ENCODE measurements around the gene CMPK1. TPM values are rescaled to one million over a fixed set of nuclear protein-coding genes. Genes with fewer than 3 reads are reported as not detected.
"Not testable (repeated sequence)": the region's sequence is repeated elsewhere in the genome, so short reads cannot be mapped to it uniquely, and the experiment has no call there.

Gene CMPK1
- total and polyA plus RNA-seq, 2 experiments from 2014 or later: 114 to 206 TPM

- Histone ChIP-seq H3K36me3 (replicated peaks; ENCODE audit: insufficient read depth, low read depth) (no peaks in the 10 kb centered on the region), H3K27me3 (no peaks in the 10 kb centered on the region), H4K20me1 (ENCODE audit: insufficient read depth, poor library complexity, severe bottlenecking) (peaks cover 32% of the 10 kb centered on the region), H3K27ac (no peak overlapping the region), H3K9me3 (ENCODE audit: low read depth) (no peaks in the 10 kb centered on the region), H3K9me2 (replicated peaks; ENCODE audit: insufficient read depth) (no peaks in the 10 kb centered on the region), H2AFZ (no peak overlapping the region), H3K4me3 (no peak overlapping the region), H3K4me1 (ENCODE audit: insufficient read depth) (peaks cover 11% of the 10 kb centered on the region), H3K4me2 (no peak overlapping the region), H3K79me2 (peaks cover 85% of the 10 kb centered on the region)
- TF ChIP-seq CTCF (IDR thresholded peaks at IDR 0.05; ENCODE audit: poor library complexity): no peak
- no peak for TF ChIP-seq EZH2 (IDR thresholded peaks at IDR 0.05; ENCODE audit: borderline replicate concordance)
- TF ChIP-seq EZH2phosphoT487 (IDR thresholded peaks at IDR 0.05; ENCODE audit: low read depth, severe bottlenecking, unreplicated experiment): no peak
- no peak for DNase-seq (ENCODE audit: low spot score)
These were observed 4.9 kb downstream of the CMPK1 start for GRCh38 chr1:47338249-47339077.

DNA sequence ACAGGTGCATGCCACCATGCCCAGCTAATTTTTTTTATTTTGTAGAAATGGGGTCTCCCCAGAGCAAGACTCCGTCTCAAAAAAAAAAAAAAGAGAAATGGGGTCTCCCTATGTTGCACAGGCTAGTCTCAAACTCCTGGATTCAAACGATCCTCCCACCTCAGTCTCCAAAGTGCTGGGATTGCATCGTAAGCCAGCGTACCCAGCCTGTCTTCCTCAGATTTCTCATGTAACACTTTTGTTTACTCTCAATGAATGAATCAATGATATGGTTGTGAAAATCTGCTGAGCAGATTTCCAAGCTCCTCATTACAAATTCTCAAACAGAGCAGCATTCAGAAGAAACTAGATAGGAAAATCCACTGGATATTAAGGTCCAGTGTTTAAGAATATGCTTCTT, 6.6 kb downstream of the CMPK1 start:
- Histone ChIP-seq H3K36me3 (replicated peaks; ENCODE audit: insufficient read depth, low read depth) (no peaks in the 10 kb centered on the region), H3K27ac (no peak overlapping the region), H4K20me1 (ENCODE audit: insufficient read depth, poor library complexity, severe bottlenecking) (peaks cover 34% of the 10 kb centered on the region), H3K27me3 (no peaks in the 10 kb centered on the region), H3K9me3 (ENCODE audit: low read depth) (no peaks in the 10 kb centered on the region), H2AFZ (no peak overlapping the region), H3K4me1 (ENCODE audit: insufficient read depth) (peaks cover 7% of the 10 kb centered on the region), H3K4me3 (no peak overlapping the region), H3K79me2 (peaks cover 96% of the 10 kb centered on the region), H3K4me2 (no peak overlapping the region), H3K9me2 (replicated peaks; ENCODE audit: insufficient read depth) (no peaks in the 10 kb centered on the region)
- 70% methylated on average over 4 of the region's 4 CpGs for WGBS (ENCODE audit: low lambda C conversion rate, missing lambda C conversion rate)
- no peak for DNase-seq (ENCODE audit: low spot score)
- TF ChIP-seq EZH2 (IDR thresholded peaks at IDR 0.05; ENCODE audit: borderline replicate concordance) (no peak), CTCF (IDR thresholded peaks at IDR 0.05; ENCODE audit: poor library complexity) (no peak), EZH2phosphoT487 (IDR thresholded peaks at IDR 0.05; ENCODE audit: low read depth, severe bottlenecking, unreplicated experiment) (no peak)

- not testable (repeated sequence) for H3K9me2 ChIP-seq (replicated peaks; ENCODE audit: insufficient read depth); H3K4me3 ChIP-seq; H2AFZ ChIP-seq; DNase-seq (ENCODE audit: low spot score); H3K4me2 ChIP-seq; H3K9me3 ChIP-seq (ENCODE audit: low read depth); H3K27me3 ChIP-seq; H3K36me3 ChIP-seq (replicated peaks; ENCODE audit: insufficient read depth, low read depth); H3K4me1 ChIP-seq (ENCODE audit: insufficient read depth); H3K27ac ChIP-seq
- peaks cover 96% of the 10 kb centered on the region for H3K79me2 ChIP-seq
- 94% methylated on average over 2 of the region's 5 CpGs for WGBS (ENCODE audit: low lambda C conversion rate, missing lambda C conversion rate)
- peaks cover 23% of the 10 kb centered on the region for H4K20me1 ChIP-seq (ENCODE audit: insufficient read depth, poor library complexity, severe bottlenecking)
These were observed 13.4 kb downstream of the CMPK1 start for GRCh38 chr1:47346979-47347378.

- no peaks in the 10 kb centered on the region for H3K9me3 ChIP-seq (ENCODE audit: low read depth)
- H3K27ac ChIP-seq: no peak overlapping the region
- peaks cover 6% of the 10 kb centered on the region for H3K4me1 ChIP-seq (ENCODE audit: insufficient read depth)
- H3K27me3 ChIP-seq: no peaks in the 10 kb centered on the region
- H3K36me3 ChIP-seq (replicated peaks; ENCODE audit: insufficient read depth, low read depth): no peaks in the 10 kb centered on the region
- no peak for DNase-seq (ENCODE audit: low spot score)
- no peak overlapping the region for H3K4me2 ChIP-seq
- peaks cover 28% of the 10 kb centered on the region for H4K20me1 ChIP-seq (ENCODE audit: insufficient read depth, poor library complexity, severe bottlenecking)
- TF ChIP-seq CTCF (IDR thresholded peaks at IDR 0.05; ENCODE audit: poor library complexity): no peak
- H3K4me3 ChIP-seq: no peak overlapping the region
- H2AFZ ChIP-seq: no peak overlapping the region
- WGBS (ENCODE audit: low lambda C conversion rate, missing lambda C conversion rate): 76% methylated on average over 9 of the region's 9 CpGs
- H3K9me2 ChIP-seq (replicated peaks; ENCODE audit: insufficient read depth): no peaks in the 10 kb centered on the region
- H3K79me2 ChIP-seq: peaks cover 97% of the 10 kb centered on the region
These were observed 14.1 kb downstream of the CMPK1 start for GRCh38 chr1:47347735-47348134.

All from hepatocyte (in vitro differentiated cells).